GM12878 (cell line): Measurements from ENCODE around the gene TAMALIN. TPM values are rescaled to one million over a fixed set of nuclear protein-coding genes. Genes with fewer than 3 reads are reported as not detected.

Experiments
- ATAC-seq: fragments of 200-7000 bp; cut with Tn5 transposase; 3 replicates; pipeline ENCODE4 v1.9.1; 2020; ENCODE audit warnings: mild to moderate bottlenecking, moderate library complexity
- BruUV-seq: library from RNA; stranded (reverse); fragments of 400-500 nt; replicated peaks from 2 replicates; lab custom pipeline; 2021; lab: Mats Ljungman, UMichigan
- CTCF ChIA-PET: fragments of 300-600 bp; sonication (Branson Sonifier 250); formaldehyde crosslinking; extraction: SDS; loops from one replicate; lab custom pipeline; 2021; ENCODE audit warnings: inconsistent platforms; lab: Yijun Ruan, JAX
- POLR2A ChIA-PET: fragments of 350-600 bp; formaldehyde crosslinking; extraction: SDS; loops from one replicate; lab custom pipeline; 2021; ENCODE audit warnings: inconsistent platforms; lab: Charles Lee
- RAD21 ChIA-PET: fragments of 300-600 bp; sonication (Branson Sonifier 250); formaldehyde crosslinking; loops from one replicate; lab custom pipeline; 2023; ENCODE audit warnings: antibody characterized with exemption; ENCODE audit not compliant: unreplicated experiment; lab: Charles Lee
- SMC1A ChIA-PET: fragments of 300-600 bp; sonication (Branson Sonifier 250); formaldehyde crosslinking; loops from one replicate; lab custom pipeline; 2023; ENCODE audit not compliant: unreplicated experiment, uncharacterized antibody; lab: Charles Lee
- DNase-seq: peaks from one replicate; pipeline ENCODE4 v3.0.0-alpha.2; 2011; ENCODE audit warnings: low read depth, low spot score
- FAIRE-seq: peaks from 3 replicates; lab custom pipeline; 2011; peaks lifted over from hg19 to GRCh38; lab: Jason Lieb, UNC
- H2AFZ ChIP-seq: 2 replicates; pipeline ENCODE4 v1.6.0; 2011; ENCODE audit warnings: low read depth, low read length, control low read depth; ENCODE audit not compliant: control insufficient read depth
- H3K27ac ChIP-seq: 2 replicates; pipeline ENCODE4 v1.5.1; 2011; ENCODE audit warnings: control low read depth; ENCODE audit not compliant: control insufficient read depth, insufficient read depth
- H3K27me3 ChIP-seq, 2 experiments: replicated peaks in 1 of 2; 2 replicates each; pipeline versions ENCODE4 v1.6.0 to v1.6.1; 2011; ENCODE audit warnings: low read length in 1 of 2; ENCODE audit not compliant: control insufficient read depth in 2 of 2, insufficient read depth in 2 of 2
- H3K36me3 ChIP-seq, 2 experiments: 2 replicates each; pipeline ENCODE4 v1.5.1; 2011; ENCODE audit warnings: low read length in 1 of 2; ENCODE audit not compliant: control insufficient read depth in 2 of 2, insufficient read depth in 2 of 2
- H3K4me1 ChIP-seq: 2 replicates; pipeline ENCODE4 v1.6.1; 2011; ENCODE audit warnings: mild to moderate bottlenecking, low read length, moderate library complexity, mixed read lengths; ENCODE audit not compliant: control insufficient read depth, insufficient read depth
- H3K4me2 ChIP-seq: 2 replicates; pipeline ENCODE4 v1.6.0; 2011; ENCODE audit warnings: control low read depth; ENCODE audit not compliant: control insufficient read depth, insufficient read depth
- H3K4me3 ChIP-seq: fragments of 200-600 bp; sonication (generic); 2 replicates; pipeline ENCODE4 v1.5.1; 2016
- H3K79me2 ChIP-seq: 2 replicates; pipeline ENCODE4 v1.6.0; 2011; ENCODE audit warnings: low read length; ENCODE audit not compliant: control insufficient read depth, insufficient read depth
- H3K9ac ChIP-seq: 2 replicates; pipeline ENCODE4 v1.8.0; 2011; ENCODE audit warnings: low read length, control low read depth, mixed read lengths; ENCODE audit not compliant: control insufficient read depth, insufficient read depth
- H3K9me3 ChIP-seq: replicated peaks from 3 replicates; pipeline ENCODE4 v1.5.1; 2011; ENCODE audit warnings: mild to moderate bottlenecking, low read length; ENCODE audit not compliant: control insufficient read depth, insufficient read depth
- H4K20me1 ChIP-seq: 2 replicates; pipeline ENCODE4 v1.6.0; 2011; ENCODE audit not compliant: control insufficient read depth, insufficient read depth
- HSF1 ChIP-seq: fragments of 150-350 bp; IDR thresholded peaks from 2 replicates; pipeline ENCODE4 v1.6.1; 2014; ENCODE audit warnings: mild to moderate bottlenecking, low read depth, low read length
- RAD21 ChIP-seq: IDR thresholded peaks from 2 replicates; pipeline ENCODE4 v1.6.1; 2011; ENCODE audit warnings: mild to moderate bottlenecking, low read depth, low read length, moderate library complexity; ENCODE audit not compliant: insufficient read depth
- WGBS: methylation state at CpG from one replicate; pipeline ENCODE4 v1.1.6; 2016; ENCODE audit warnings: low lambda C conversion rate; ENCODE audit not compliant: insufficient replicate concordance, insufficient coverage; ENCODE audit errors: missing lambda C conversion rate; 5-methylcytosine and 5-hydroxymethylcytosine counted together
- in situ Hi-C: fragments of 300-500 bp; cut with MboI; formaldehyde crosslinking; loops from 9 replicates; pipeline ENCODE4 v1.14.3; 2018; ENCODE audit warnings: mixed read lengths
- intact Hi-C: fragments of 100-400 bp; cut with micrococcal nuclease; formaldehyde crosslinking; loops from one replicate; pipeline ENCODE4 v1.14.2; 2022; ENCODE audit not compliant: unreplicated experiment
- polyA plus RNA-seq, 11 experiments: library from polyadenylated mRNA; depleted of rRNA in 4 of 11; unstranded in 6 of 11; stranded (reverse) in 5 of 11; fragments of >200 nt; fragmentation: Nextera tagmentation in 4 of 11; fragmentation: Illumina TruSeq in 1 of 11; extraction: Ambion mirVana in 4 of 11; extraction: Trizol in 1 of 11; gene quantifications; 1 replicate in 1 of 11; 2 replicates in 10 of 11; pipeline versions ENCODE4 v1.2.1 to v1.2.3, GENCODE V29; 2011 to 2016; ENCODE audit warnings: inconsistent platforms in 2 of 11, missing spikeins in 2 of 11, low read depth in 1 of 11
- total RNA-seq, 4 experiments: library from RNA; depleted of rRNA in 3 of 4; stranded (reverse); fragments of >200 nt in 3 of 4; fragmentation: Illumina TruSeq in 1 of 4; extraction: Trizol in 1 of 4; gene quantifications; 2 replicates each; pipeline versions ENCODE4 v1.2.1 to v1.2.3, GENCODE V29; 2013 to 2021
- TF ChIP-seq, protein P1 (sequence below): fragments of 450-650 bp; IDR thresholded peaks from 2 replicates; pipeline ENCODE4 v1.6.1; 2017; ENCODE audit warnings: mild to moderate bottlenecking, moderate library complexity

The TAMALIN gene
- total and polyA plus RNA-seq, 10 of the 15 experiments (the other 5 are each of a cell fraction or from before 2014, with no cell fraction given), result 0.09 to 0.58 (median 0.19) TPM; not detected in 4

DNA sequence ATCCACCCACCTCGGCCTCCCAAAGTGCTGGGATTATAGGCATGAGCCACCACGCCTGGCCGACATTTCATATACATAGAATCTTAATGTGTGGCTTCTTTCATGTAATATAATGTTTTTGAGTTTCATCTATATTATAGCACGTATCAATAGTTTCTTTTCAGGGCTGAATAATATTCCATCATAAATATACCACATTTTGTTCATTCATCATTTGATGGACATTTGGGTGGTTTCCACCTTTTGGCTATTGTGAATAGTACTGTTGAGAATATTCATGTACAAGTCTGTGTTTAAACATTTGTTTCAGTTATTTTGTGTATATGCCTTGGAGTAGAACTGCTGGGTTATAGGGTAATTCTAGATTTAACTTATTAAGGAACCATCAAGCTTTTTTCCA lies 43.3 kb upstream of the TAMALIN start:
- Histone ChIP-seq H4K20me1 (no peaks in the 10 kb centered on the region), H3K9me3 (no peaks in the 10 kb centered on the region; the same call in 2 of the 3 replicates), H3K36me3 (no peaks in the 10 kb centered on the region), H3K9ac (no peak overlapping the region), H2AFZ (no peak overlapping the region), H3K4me1 (no peaks in the 10 kb centered on the region)
- ChIA-PET RAD21 (no interaction called here), POLR2A (no interaction called here)
- WGBS, result 69% methylated on average over 4 of the region's 4 CpGs
- TF ChIP-seq, protein P1, sequence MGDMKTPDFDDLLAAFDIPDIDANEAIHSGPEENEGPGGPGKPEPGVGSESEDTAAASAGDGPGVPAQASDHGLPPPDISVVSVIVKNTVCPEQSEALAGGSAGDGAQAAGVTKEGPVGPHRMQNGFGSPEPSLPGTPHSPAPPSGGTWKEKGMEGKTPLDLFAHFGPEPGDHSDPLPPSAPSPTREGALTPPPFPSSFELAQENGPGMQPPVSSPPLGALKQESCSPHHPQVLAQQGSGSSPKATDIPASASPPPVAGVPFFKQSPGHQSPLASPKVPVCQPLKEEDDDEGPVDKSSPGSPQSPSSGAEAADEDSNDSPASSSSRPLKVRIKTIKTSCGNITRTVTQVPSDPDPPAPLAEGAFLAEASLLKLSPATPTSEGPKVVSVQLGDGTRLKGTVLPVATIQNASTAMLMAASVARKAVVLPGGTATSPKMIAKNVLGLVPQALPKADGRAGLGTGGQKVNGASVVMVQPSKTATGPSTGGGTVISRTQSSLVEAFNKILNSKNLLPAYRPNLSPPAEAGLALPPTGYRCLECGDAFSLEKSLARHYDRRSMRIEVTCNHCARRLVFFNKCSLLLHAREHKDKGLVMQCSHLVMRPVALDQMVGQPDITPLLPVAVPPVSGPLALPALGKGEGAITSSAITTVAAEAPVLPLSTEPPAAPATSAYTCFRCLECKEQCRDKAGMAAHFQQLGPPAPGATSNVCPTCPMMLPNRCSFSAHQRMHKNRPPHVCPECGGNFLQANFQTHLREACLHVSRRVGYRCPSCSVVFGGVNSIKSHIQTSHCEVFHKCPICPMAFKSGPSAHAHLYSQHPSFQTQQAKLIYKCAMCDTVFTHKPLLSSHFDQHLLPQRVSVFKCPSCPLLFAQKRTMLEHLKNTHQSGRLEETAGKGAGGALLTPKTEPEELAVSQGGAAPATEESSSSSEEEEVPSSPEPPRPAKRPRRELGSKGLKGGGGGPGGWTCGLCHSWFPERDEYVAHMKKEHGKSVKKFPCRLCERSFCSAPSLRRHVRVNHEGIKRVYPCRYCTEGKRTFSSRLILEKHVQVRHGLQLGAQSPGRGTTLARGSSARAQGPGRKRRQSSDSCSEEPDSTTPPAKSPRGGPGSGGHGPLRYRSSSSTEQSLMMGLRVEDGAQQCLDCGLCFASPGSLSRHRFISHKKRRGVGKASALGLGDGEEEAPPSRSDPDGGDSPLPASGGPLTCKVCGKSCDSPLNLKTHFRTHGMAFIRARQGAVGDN, result no peak
- TF ChIP-seq RAD21 (no peak), HSF1 (no peak)
- TF ChIP-seq, all 136 proteins: peak for 0
- H3K27me3 ChIP-seq, result peaks cover 0 to 3% of the 10 kb centered on the region in 2 experiments; a peak in 1 of 4 replicates
- H3K4me3 ChIP-seq, result no peak overlapping the region
- H3K27ac ChIP-seq, result no peak overlapping the region
- ChIA-PET SMC1A (no interaction called here), CTCF (no interaction called here)
- intact Hi-C loops (no loop called here), in situ Hi-C loops (no loop called here)
- no TSS peak for BruUV-seq
- FAIRE-seq (no peak), DNase-seq (no peak), ATAC-seq (no peak)
- no peaks in the 10 kb centered on the region for H3K79me2 ChIP-seq
- no peak overlapping the region for H3K4me2 ChIP-seq
